ENCODE measurements around the gene PTPRU. TPM values are rescaled to one million over a fixed set of nuclear protein-coding genes. Genes with fewer than 3 reads are reported as not detected.

PTPRU gene
- total and polyA plus RNA-seq, 2 experiments from 2014 or later, result 8.0 to 105 TPM

- no peaks in the 10 kb centered on the region for H3K9me3 Mint-ChIP-seq
- H3K36me3 Mint-ChIP-seq (ENCODE audit: low read depth), result peaks cover 4% of the 10 kb centered on the region; the same call in 1 of the 3 replicates
- H3K27me3 Mint-ChIP-seq (ENCODE audit: insufficient read depth, low read depth, poor library complexity), result no peaks in the 10 kb centered on the region
Observed at GRCh38 chr1:29223521-29223920, 12.8 kb upstream of the PTPRU start.

More at GRCh38 chr1:29223521-29223920, 12.8 kb upstream of the PTPRU start:
- Histone ChIP-seq H3K79me2 (replicated peaks; ENCODE audit: insufficient read depth) (peaks cover 6% of the 10 kb centered on the region; the same call in 1 of the 2 replicates), H3K27ac (ENCODE audit: low read depth) (no peak overlapping the region), H3K4me2 (no peak overlapping the region), H3K4me3 (no peak overlapping the region), H3K9me2 (ENCODE audit: insufficient read depth) (no peaks in the 10 kb centered on the region), H2AFZ (no peak overlapping the region), H3K4me1 (ENCODE audit: insufficient read depth) (peaks cover 16% of the 10 kb centered on the region), H4K20me1 (replicated peaks; ENCODE audit: insufficient read depth) (peaks cover 7% of the 10 kb centered on the region), H3F3A (replicated peaks; ENCODE audit: low read depth) (no peaks in the 10 kb centered on the region; the same call in 1 of the 2 replicates), H3K36me3 (ENCODE audit: insufficient read depth) (0 out of 2 replicates have a peak, but pooled peaks cover 3% of the 10 kb centered on the region), H3K27me3 (ENCODE audit: insufficient read depth) (no peaks in the 10 kb centered on the region)
- ATAC-seq (no peak), DNase-seq (ENCODE audit: low spot score) (no peak)
- no peak for TF ChIP-seq ZNF462 (CRISPR knock-in tag; IDR thresholded peaks at IDR 0.05)
- TF ChIP-seq STAT1 (IDR thresholded peaks at IDR 0.05; ENCODE audit: unreplicated experiment), result no peak
- no peak for TF ChIP-seq POLR2AphosphoS5 (IDR thresholded peaks at IDR 0.05; ENCODE audit: low read depth)
- TF ChIP-seq EZH2 (IDR thresholded peaks at IDR 0.05; ENCODE audit: low read depth, unreplicated experiment), result no peak
- TF ChIP-seq ETS1 (IDR thresholded peaks at IDR 0.05), result no peak
- no peak for TF ChIP-seq ZNF331 (CRISPR knock-in tag; IDR thresholded peaks at IDR 0.05; ENCODE audit: low read depth)
- TF ChIP-seq JUNB (IDR thresholded peaks at IDR 0.05; ENCODE audit: unreplicated experiment), result no peak
- TF ChIP-seq EZH2phosphoT487 (IDR thresholded peaks at IDR 0.05; ENCODE audit: unreplicated experiment), result no peak
- TF ChIP-seq ZNF114 (CRISPR knock-in tag; IDR thresholded peaks at IDR 0.05), result no peak
- no peak for TF ChIP-seq REST (IDR thresholded peaks at IDR 0.05; ENCODE audit: unreplicated experiment)
- no peak for TF ChIP-seq CREB1 (CRISPR knock-in tag; IDR thresholded peaks at IDR 0.05; ENCODE audit: low read depth)
- TF ChIP-seq NANOG (IDR thresholded peaks at IDR 0.05; ENCODE audit: borderline replicate concordance), result no peak
- no peak for TF ChIP-seq CTCF (conservative IDR thresholded peaks at IDR 0.05; ENCODE audit: low read depth in 2 of 2)
- Mint-ChIP-seq H3K4me3 (no peak overlapping the region), H3K27ac (no peak overlapping the region), H3K4me1 (peaks cover 20% of the 10 kb centered on the region)

Data from GM23338 (cell line).